GM19467 (cell line): ENCODE results near the gene CEP131.

ENCODE experiments used
- ATAC-seq: cut with Tn5 transposase; IDR thresholded peaks from one replicate; pipeline ENCODE4 v1.9.1; 2021; ENCODE audit warnings: mild to moderate bottlenecking, moderate library complexity; ENCODE audit not compliant: unreplicated experiment

Gene CEP131

DNA sequence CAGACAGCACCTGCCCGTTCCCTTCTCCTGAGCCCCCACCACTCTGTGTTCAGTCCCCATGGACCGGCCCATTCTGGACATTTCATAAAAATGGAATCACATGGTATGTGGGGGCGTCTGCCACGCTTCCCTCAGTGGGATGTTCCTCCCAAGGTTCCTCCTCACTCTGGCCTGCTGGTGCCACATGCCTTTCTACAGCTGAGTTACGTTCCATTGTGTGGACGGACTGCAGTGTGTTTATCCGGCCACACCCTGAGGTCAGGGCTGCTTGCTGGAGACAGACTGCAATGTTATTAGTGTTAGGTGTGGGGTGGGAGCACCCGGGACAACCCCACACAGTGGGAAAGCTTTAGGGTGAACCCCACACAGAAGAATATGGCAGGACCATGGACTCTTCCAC, 50.8 kb downstream of the CEP131 start:
- ATAC-seq, result no peak

GRCh38 chr17:81170727-81171494, 51.9 kb downstream of the CEP131 start:
- ATAC-seq, result no peak

DNA sequence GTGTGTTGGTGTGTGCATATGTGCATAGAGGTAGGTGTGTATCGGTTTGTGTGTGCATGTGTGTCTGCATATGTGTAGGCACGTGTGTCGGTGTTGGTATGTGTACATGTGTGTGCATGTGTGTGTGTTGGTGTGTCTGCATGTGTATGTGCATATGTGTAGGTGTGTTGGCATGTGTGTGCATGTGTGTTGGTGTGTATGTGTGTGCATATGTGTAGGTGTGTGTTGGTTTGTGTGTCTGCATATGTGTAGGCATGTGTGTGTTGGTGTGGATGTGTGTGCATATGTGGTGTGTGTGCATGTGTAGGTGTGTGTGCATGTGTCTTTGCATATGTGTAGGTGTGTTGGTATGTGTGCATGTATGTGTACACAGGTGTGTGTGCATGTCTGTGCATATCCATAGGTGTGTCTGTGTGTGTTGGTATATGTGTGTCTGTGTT, 52.9 kb downstream of the CEP131 start:
- ATAC-seq, result no peak

GRCh38 chr17:81167638-81168037, 55.1 kb downstream of the CEP131 start:
- no peak for ATAC-seq

GRCh38 chr17:81167194-81167524, 55.6 kb downstream of the CEP131 start:
- no peak for ATAC-seq

DNA sequence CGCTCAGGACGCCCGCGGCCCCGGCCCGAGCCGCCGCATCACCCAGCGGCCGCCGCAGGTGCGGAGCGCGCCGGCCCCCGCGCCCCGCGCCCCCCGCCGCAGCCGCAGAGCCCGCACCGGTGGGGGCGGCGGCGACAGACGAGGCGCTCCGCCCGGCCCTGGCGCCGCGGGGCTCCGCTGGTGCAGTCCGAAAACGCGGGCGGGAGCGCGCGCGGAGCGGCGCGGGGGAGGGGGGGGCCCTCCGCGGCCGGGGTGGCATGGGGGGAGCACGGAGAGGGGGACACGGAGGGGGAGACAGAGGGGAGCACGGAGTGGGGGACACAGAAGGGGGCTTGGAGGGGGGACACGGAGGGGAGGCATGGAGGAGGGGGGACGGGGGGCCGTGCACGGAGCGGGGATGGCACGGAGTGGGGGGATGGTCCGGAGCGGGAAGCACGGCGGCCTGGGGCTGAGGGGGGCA, 56.7 kb downstream of the CEP131 start, which contains the start of gene AATK:
Gene AATK (minus strand): TSS at position 189 of the 460 bp plus-strand sequence. CDS start 229 bp downstream, outside the sequence.
- ATAC-seq, result no peak

- no peak for ATAC-seq
These were observed 57.3 kb downstream of the CEP131 start, which contains the start of gene PVALEF for GRCh38 chr17:81165246-81166032. Gene PVALEF (plus strand): TSS chr17:81165507. CDS start chr17:81181227, 15,720 bp downstream.

- ATAC-seq, result no peak
These were observed 58.2 kb downstream of the CEP131 start for GRCh38 chr17:81164371-81165245.

- ATAC-seq, result no peak
These were observed 58.9 kb downstream of the CEP131 start for GRCh38 chr17:81163703-81164370.

GRCh38 chr17:81163051-81163695, 59.6 kb downstream of the CEP131 start:
- ATAC-seq, result no peak

- no peak for ATAC-seq
These were observed 60.3 kb downstream of the CEP131 start for GRCh38 chr17:81162491-81162890.

DNA sequence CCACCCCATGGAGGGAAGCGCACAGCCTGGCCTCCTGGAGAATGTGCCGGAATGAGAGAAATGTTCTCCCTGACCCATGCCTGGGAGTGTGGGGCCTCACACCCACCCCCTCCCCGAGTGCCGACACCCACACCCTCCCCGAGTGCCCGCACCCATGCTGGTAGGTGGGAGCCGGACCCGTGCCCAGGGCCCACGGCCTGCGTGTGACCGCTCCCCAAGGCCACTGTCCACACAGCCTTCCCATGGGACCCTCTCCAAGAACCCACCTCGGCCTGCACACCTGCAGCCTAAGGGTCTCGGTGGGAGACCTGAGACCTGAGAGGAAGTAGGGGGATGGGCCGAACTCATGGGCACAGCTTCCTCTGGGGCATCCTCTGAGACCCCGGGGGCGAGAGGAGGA, 60.8 kb downstream of the CEP131 start:
- ATAC-seq, result no peak

- ATAC-seq, result no peak
These were observed 61.2 kb downstream of the CEP131 start for GRCh38 chr17:81161536-81161935.

GRCh38 chr17:81160747-81161453, 61.9 kb downstream of the CEP131 start:
- no peak for ATAC-seq

- no peak for ATAC-seq
These were observed 62.5 kb downstream of the CEP131 start for GRCh38 chr17:81160306-81160705.

DNA sequence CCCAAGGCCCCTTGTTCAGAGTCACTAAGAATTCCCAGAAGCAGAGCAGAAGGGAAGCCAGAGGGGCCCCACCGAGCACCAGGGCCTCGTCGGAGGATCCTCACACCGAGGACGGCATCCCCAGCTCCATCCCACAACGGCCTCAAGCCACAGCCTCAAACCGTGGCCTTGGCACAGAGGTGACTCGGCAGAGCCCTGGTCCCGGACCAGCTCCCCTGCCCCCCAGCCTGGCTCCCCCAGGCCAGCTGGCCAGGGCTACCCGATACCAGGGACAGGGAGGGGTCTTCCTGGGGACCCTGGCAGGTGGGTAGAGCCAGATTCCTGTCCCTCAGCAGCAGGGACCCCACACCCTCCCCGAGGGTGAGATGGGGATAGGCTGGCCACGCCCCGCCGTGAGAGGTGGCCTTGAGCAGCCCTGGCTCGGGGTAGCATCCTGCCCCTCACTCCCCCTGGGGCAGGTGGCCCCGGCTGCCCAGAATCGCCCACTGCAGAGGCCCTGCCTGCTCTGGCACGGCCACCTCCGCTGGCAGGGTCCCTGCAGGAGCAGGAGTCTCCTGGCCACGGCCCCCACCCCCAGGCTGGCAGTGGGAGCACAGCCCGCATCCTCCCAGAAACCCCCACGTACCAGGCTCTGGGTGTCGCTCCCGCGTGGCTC, 63.0 kb downstream of the CEP131 start:
- no peak for ATAC-seq

DNA sequence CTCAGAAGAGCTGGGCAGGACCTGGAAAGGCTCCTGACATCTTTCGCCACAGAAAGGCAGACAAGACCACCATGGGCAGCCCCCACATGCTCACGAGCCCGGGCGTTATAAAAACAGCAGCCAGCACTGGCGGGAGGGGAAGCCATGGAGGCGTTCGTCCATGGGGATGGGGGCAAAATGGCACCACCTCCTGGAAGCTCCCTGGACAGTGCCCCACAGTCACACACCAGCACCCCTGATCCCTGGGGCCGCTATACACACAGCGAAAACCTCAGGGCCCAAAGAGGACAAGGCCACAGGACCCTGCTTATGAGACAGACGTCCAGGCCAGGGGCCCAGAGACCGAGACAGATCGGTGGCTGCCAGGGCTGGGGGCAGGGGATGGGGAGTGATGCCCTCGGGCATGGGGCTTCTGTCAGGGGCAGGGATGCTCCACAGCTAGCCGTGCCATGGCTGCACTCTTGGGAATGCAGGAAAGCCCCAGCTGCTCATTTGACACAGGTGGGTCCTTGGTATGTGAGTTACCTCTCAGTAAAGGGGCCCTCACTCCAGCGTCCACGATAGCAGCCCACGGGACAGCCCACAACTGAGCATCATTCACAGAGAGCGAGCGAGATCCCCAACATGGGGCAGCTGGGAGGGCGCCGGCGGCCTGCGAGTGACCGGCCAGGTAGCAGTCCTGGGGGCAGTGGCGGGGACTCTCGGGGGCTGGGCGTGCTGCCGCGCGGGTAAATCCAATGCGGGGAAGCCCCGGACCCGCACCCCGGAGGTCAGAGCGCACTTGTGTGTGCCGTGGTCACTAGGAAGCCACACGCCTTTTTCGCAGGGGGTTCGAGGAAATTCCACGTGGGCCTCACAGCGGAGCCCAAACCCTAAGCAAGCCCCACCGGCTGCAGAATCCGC, 63.8 kb downstream of the CEP131 start:
- ATAC-seq, result no peak
